HL-60 (cell line): ENCODE measurements around the gene SCUBE1.

Experiments
- GABPA ChIP-seq: IDR thresholded peaks from 2 replicates; pipeline ENCODE4 v1.6.1; 2012; ENCODE audit warnings: low read depth
- POLR2AphosphoS5 ChIP-seq: IDR thresholded peaks from 2 replicates; pipeline ENCODE4 v1.6.1; 2012; ENCODE audit warnings: low read depth
- TF ChIP-seq, protein P1 (sequence below): IDR thresholded peaks from one replicate; pipeline ENCODE4 v1.5.1; 2011; ENCODE audit warnings: low read length, control low read depth, inconsistent platforms; ENCODE audit not compliant: insufficient read depth
- TF ChIP-seq, protein P2 (sequence below): IDR thresholded peaks from 2 replicates; pipeline ENCODE4 v1.6.1; 2012; ENCODE audit warnings: low read depth; ENCODE audit not compliant: insufficient replicate concordance

DNA sequence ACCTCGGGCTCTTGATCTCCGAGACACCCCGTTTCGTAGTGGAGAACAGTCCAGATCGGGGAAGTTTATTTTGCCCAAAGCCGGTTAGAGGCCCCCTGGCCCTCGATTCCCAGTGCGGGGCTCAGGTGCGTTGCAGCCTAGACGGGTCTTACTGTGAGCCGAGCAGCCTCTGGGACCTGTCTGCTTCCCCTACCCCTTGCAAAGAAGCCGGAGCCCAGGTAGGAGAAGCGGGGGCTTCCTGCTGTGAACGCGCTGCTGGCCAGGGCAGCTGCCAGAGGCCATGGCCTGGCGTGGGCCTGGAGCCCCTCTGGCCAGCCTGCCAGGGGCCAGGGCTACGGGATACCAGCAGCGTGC, 191.2 kb downstream of the SCUBE1 start:
- TF ChIP-seq, protein P1, sequence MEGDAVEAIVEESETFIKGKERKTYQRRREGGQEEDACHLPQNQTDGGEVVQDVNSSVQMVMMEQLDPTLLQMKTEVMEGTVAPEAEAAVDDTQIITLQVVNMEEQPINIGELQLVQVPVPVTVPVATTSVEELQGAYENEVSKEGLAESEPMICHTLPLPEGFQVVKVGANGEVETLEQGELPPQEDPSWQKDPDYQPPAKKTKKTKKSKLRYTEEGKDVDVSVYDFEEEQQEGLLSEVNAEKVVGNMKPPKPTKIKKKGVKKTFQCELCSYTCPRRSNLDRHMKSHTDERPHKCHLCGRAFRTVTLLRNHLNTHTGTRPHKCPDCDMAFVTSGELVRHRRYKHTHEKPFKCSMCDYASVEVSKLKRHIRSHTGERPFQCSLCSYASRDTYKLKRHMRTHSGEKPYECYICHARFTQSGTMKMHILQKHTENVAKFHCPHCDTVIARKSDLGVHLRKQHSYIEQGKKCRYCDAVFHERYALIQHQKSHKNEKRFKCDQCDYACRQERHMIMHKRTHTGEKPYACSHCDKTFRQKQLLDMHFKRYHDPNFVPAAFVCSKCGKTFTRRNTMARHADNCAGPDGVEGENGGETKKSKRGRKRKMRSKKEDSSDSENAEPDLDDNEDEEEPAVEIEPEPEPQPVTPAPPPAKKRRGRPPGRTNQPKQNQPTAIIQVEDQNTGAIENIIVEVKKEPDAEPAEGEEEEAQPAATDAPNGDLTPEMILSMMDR: no peak
- no peak for TF ChIP-seq GABPA
- no peak for TF ChIP-seq POLR2AphosphoS5
- TF ChIP-seq, protein P2, sequence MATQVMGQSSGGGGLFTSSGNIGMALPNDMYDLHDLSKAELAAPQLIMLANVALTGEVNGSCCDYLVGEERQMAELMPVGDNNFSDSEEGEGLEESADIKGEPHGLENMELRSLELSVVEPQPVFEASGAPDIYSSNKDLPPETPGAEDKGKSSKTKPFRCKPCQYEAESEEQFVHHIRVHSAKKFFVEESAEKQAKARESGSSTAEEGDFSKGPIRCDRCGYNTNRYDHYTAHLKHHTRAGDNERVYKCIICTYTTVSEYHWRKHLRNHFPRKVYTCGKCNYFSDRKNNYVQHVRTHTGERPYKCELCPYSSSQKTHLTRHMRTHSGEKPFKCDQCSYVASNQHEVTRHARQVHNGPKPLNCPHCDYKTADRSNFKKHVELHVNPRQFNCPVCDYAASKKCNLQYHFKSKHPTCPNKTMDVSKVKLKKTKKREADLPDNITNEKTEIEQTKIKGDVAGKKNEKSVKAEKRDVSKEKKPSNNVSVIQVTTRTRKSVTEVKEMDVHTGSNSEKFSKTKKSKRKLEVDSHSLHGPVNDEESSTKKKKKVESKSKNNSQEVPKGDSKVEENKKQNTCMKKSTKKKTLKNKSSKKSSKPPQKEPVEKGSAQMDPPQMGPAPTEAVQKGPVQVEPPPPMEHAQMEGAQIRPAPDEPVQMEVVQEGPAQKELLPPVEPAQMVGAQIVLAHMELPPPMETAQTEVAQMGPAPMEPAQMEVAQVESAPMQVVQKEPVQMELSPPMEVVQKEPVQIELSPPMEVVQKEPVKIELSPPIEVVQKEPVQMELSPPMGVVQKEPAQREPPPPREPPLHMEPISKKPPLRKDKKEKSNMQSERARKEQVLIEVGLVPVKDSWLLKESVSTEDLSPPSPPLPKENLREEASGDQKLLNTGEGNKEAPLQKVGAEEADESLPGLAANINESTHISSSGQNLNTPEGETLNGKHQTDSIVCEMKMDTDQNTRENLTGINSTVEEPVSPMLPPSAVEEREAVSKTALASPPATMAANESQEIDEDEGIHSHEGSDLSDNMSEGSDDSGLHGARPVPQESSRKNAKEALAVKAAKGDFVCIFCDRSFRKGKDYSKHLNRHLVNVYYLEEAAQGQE: no peak
